ENCODE measurements around the gene LMF1.

LMF1 gene

DNA sequence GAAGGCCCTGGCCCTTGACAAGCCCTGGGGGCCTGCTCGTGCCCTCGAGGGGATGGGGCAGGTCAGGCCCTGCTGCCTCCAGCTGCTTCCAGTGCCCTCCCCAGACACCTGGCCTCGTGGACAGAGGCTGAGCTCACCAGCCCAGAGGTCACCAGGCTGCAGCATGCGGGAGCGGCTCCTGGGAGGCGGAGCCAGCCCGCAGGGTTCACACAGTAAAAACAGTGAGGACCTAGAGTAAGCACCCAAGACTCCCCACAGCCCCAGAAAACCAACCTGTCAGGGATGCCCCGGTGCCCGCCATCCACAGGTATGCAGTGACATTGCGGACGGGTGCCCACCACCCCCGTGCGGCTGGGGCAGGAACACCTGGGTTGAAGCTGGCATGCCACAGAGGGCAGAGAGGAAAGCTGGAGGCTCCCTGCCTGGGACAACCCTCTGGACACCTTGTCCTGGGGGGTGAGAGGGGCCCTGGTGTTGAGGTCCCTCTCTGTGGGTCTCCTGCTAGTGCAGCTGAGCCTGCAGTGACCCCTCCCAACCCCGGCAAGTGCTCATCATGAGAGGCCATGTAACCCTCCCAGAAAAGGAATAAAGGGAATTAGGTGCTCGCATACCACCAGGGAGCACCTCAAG, 62.1 kb downstream of the LMF1 start:
- no peak for DNase-seq

DNA sequence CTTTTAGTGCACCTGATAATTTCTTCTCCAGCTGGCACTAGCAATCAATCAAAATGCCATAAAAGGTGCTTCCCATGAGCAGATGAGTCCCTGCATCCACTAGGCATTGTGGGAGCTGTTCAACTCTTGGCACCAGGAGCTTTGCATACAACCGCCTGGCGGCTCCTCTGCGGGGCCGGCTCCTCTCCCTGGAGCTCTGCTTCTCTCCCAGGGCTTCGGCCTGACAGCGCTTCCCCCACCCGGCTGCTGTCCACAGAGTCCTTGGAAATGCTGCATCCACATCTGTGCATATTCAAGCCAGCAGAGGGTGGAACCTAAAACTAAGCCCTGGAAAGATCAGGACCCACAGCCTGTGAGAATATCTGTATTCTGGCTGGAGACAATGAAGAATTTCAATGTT, 62.9 kb downstream of the LMF1 start:
- no peak for DNase-seq

DNA sequence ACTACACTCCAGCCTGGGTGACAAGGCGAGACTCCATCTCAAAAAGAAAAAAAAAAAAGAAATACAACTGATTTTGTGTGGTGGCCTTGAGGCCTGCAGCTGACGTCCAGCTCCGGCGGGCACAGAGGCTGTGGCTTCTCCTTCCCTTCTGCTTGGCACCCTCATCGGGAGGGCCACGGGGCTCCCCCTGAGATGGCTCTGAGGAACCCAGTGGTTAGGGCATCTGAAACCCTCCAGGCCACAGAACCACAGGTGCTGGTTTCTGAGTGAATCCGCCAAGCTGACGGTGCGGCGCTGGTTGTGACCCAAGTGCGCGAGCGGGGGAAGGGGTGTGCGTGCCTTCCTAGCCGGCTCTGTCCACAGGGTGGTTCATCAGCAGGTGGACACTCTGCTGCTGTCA, 63.4 kb downstream of the LMF1 start:
- no peak for DNase-seq

DNA sequence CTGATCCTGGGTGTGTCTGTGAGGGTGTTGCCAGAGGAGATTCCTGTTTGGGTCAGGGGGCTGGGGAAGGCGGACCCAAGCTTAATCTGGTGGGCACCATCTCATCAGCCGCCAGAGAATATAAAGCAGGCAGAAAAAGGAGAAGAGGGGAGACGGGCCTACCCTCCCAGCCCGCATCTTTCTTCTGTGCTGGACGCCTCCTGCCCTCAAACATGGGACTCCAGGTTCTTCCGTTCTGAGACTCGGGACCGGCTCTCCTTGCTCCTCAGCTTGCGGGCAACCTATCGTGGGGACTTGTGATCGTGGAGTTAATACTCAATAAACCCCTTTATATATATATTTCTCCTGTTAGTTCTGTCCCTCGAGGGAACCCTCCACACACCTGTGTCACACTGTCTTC, 64.5 kb downstream of the LMF1 start:
- no peak for DNase-seq

DNA sequence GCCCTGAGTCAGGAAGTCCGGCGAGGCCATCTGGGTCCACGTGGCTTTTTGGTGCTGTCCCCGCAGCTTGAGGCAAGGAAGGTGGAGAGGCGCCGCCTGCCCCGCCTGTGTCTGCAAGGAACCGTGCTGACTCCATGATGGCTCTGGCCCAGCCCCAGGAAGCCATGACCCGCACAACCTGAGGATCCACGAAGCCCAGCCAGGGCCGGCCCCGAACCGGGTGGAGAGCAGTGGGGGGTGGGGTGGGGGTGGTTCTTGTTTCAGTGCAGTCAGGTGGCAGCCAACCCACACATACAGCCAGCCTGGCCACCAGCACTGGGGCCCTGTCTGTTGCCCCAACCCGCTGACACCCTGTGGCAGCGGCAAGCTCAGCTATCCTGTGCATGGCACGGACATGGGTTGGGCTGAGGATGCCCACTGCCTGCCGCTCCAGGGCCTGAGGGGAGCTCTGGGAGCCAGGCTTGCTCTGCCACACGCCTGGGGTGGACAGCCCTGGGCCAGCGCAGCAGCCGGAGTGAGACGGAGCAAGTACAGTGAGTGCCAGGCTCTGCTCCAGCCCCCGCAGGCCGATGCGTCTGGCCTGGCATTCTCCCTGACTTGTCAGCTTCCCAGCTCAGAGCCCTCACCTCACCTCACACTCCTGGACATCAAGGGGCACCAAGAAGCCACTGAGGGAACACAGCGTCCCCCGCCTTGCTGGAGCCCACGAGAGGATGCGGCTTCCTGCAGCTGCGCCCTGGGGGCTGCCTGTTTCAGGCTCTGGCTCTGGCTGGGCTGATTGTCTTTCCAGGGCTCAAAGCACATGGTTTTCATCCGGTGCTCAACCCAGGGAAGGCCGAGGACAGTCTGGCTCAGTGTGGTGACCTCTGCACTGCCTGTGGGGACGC, 68.8 kb downstream of the LMF1 start:
- no peak for DNase-seq

DNA sequence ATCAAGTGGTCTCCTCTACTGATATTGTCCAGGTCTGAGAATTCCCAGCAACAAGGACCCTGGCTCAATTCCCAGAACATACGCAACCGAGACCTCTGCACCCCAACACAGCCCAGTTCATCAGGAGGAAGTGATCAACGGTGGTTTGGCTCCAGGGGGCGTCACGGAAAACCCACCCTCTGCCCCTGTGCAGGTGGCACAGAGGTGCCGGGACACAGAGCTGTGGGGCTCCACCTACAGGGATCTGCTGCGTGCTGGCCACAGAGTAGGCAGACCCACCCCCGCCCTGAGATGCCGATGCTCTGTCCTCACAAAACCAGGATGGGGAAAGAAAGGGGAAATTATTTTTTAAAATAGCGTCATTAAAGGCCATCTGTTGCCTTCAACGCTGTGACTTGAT, 69.6 kb downstream of the LMF1 start:
- DNase-seq = no peak

DNA sequence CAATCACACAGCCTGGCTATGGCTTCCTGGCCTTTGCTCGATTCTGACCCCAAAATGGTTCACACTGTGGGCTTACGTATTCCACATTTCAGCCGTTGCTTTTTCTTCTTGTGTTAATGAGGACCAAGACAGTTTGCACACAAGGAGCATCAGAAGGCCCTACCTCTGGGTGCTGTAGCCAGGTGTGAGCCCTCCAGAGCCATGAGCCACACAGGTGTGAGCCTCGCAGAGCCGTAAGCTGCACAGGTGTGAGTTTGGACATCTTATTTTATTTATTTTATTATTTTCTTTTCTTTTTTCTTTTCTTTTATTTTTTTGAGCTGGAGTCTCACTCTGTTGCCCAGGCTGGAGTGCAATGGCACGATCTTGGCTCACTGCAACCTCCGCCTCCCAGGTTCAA, 70.6 kb downstream of the LMF1 start:
- DNase-seq = no peak

DNA sequence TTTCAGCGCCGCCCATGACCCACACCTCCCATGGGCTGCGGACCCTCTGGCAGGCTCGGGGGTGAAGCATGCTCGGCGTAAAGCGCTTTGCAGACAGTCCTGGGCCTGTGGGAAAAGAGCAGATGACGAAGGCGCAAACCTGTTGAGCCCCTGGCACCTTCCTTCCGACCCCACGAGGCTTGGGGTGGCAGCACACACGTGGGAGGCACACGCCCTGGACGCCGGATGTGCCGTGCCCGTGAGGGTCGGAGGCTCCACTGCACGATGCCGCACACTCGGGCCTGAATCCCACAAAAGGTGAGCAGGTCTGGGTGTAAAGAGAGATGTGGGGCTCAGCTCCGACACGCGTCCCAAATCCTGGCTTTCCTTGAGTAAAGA, 71.1 kb downstream of the LMF1 start:
- no peak for DNase-seq

DNA sequence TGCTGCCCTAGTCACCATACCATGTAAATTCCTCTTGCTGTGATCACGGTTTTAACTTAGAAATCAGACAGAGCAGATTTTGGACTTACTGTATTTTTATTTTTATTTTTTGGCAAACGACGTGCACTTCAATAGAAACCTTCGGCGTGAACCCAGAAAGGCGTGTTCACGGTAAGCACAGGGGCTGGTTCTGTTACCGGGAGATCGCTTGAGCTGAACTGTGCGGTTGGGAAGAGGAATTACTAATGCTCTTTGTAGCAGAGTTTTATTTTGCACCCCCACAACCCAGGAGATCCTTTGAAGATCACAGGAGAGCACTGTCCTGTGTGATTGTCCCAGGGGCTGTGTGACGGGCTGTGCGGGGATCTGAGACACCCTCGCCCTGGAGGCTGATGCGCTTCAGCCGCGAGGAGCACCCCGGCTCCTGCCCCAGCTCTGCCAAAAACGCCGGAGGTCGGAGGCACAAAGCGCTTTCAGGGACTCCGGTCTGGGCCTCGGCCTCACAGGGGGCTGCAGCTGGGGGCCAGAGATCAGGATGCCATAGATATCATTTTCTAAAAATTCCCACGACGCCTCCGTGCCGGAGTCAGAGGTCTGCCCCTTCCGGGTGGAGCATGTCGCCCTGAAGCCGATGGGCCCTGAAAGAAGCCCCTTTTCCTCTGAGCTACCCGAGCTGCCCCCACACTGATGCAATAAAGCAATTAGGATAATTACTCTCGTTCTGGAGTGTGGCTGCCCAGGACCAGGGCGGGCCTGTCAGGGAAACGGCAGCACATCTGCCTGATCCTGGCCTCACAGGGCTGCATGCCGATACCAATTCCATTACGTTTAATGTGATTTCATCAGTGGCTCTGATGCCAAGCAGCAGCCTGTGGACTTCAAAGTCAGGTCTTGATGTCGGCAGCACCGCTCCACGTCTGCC, 71.8 kb downstream of the LMF1 start:
- no peak for DNase-seq

DNA sequence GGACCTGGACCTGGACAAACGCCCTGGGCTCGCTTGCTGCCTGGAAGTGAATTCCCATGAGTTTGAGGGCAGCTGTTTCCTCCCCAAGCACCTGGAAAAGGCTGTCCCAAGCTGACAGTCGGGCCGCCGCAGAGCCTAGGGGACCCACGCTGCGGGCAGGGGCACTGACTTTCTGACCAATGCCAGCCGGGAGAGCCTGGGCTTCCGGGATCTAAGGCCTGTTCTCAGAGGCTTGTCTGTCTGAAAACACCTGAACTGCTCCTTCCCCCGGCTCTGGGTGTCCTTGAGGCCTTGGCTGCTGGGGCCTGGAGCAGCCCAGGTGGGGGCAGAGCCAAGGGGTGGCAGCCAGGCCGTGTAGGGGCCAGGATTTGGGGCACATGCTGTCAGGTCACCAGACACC, 72.6 kb downstream of the LMF1 start:
- no peak for DNase-seq

DNA sequence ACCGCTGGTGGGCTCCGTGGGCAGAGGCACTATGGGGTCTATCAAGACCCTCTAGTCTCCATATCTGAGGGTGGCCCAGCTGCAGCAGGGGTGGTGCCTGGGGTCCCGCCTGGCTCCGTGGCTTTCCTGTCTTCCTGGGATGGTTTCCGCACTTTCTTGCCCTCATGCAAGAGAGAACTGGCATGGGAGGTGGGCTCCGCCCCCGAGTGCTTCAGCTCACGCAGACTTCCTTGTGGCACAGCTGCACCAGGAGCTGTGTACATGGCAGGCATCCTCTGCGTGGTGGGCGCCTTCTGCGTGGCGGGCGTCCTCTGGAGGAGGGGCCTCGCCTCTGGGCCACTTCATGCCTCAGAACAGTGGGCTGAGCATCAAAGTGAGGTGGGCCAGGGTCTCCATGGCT, 73.1 kb downstream of the LMF1 start:
- no peak for DNase-seq

DNA sequence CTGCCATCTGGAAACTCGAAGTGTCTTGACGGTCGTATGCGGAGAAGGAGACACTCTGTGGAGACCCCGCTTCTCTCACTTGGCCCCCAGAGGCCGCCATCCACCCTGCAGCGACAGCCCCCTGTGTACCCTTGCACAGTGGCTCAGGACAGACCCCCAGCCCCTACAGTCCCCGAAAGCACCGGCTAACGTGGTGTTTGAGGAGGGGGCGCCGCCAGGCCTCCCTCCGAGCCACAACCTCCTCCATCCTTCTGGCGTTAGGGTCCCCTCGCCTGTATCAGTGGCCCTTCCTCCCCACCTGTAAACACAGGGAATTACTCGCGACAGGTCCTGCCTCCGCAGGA, 73.6 kb downstream of the LMF1 start:
- no peak for DNase-seq

DNA sequence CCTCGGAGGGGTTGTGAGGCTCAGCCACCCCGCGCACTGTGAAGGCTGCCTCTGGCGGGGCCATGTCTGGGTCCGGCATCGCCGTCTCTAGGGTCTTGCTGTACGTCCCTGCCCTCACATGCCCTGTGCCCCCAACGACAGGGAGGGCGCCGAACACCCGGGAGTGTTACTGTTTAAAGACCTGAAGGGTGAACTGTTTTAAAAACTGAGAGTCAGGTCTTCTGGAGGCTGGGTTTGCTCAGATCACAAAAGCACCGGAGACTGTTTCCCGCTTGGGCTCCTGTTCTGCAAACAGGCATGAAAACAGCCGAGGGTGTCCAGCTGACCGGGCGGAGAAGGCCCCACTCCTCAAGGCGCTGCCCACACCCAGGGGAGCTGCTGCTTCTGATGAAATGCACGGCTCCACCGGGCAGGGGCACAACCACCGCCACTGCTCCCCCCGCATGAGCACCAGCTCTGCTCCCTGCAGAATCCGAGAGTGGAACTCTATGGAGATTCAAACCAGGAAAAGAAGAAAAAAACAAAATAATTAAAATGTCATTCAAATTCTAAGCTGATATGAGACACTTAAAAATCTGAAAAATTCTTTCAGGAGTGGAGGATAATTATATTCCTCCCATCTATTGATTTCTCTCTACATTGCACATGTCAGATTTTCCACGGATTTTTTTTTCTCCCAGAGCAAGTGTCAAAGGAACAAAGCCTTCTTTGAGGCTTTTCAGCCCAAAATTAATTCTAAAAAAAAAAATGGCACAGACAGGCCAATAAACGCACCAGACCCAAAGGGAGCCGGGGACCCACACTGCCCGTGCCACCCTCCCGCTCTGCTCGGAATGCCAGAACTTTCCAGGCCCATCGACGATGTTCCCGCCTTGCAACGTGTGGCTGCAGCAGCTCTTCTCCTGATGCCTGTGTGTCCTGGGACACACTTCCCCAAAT, 74.3 kb downstream of the LMF1 start:
- DNase-seq = no peak

DNA sequence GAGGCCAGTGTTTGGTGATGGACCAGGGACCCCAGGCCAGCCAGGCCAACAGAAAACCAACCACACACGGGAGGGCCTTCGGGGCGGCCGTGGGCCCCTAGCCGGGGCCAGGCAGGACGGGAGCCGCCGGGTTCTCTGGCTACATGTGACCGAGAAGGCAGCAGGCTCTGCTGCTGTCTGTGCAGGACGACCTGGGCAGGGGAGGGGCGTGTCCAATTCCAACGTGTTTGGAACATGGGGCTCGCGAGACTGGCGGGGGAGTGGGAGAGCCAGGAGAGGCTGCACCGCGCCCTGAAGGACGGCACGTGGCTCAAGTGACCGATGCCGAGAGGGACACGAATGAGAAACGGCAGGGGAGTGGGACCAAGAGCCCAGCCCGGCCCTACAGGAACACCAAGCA, 75.4 kb downstream of the LMF1 start:
- no peak for DNase-seq

DNA sequence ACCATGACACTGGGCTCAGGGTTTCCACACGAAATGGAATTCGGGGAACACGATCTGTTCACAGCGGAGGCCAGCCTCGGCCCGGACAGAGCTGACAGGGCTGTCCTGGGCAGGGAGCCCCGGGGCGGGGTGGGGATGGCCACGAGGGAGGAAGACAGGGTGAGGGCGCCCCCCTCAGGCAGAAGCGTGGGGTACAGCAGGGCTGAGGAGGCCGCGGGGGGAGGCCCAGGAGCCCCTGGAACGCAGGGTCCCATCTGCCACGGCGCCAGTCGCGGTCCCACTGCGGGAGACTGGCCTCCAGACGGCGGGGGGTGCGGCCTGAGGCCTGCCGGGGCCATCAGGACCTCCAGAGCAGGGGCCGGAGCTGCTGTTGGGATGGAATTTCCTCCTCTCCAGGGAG, 75.9 kb downstream of the LMF1 start:
- DNase-seq = no peak

DNA sequence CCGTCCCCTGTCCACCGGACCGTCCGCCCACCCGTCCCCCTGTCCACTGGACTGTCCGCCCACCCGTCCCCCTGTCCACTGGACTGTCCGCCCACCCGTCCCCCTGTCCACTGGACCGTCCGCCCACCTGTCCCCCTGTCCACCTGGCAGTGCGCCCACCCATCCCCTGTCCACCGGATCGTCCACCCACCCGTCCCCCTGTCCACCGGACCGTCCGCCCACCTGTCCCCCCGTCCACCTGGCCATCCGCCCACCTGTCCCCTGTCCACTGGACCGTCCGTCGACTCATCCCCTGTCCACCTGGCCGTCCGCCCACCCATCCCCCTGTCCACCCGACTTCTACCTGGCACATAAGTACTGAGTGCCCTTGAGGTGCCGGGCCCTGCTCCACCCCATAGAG, 76.6 kb downstream of the LMF1 start:
- DNase-seq = no peak

DNA sequence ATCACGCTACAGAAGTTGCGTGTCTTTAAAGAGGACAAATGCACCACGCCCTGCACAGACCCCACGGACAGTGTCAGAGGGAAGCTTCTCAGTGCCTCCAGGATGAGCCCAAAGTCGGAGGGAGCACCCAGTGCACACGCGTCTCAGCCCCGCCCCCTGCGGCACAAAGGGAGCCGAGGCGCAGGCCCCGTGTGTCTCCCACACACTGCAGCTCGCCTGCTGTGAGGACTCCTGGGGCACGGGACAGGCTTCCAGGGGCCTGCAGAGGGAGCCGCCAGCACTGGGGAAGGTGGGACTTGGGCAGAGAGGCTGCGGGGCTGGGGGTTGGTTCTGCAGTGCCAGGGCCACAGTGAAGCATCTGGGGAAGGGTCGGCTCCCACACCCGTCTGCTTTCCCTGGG, 77.4 kb downstream of the LMF1 start:
- DNase-seq = no peak

DNA sequence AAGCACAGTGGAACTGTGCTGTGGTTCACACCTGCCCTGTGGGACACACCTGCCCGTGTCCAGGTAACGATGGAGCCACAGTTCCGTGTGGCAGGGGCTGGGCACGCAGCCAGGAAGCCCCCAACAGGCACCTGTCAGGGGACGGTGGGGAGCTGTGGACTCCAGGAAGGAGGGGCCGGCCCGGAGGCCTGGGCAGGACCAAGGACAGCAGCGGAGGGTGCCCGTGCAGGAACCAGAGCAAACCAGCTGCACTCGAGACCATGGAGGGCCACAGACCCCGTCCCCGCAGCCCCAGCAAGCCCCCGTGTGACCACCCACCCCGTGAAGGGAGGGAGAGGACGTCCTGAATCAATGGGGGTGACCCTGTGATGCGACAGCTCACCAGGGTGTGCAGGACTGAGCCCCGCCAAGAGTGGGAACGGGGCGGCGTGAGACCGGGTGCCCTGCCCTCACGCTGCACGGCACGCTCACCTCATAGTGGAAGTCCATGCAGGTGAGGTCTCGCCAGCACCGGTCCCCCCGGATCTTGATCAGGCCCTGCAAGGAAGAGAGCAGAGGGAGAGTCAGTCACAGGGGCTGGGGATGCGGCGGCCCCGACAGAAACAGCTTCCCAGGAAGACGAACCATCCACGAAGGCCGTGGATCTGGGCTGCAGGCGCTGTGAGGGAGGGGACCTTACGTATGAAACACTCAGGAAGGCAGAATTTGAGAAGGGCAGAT, 78.1 kb downstream of the LMF1 start:
- DNase-seq = no peak

DNA sequence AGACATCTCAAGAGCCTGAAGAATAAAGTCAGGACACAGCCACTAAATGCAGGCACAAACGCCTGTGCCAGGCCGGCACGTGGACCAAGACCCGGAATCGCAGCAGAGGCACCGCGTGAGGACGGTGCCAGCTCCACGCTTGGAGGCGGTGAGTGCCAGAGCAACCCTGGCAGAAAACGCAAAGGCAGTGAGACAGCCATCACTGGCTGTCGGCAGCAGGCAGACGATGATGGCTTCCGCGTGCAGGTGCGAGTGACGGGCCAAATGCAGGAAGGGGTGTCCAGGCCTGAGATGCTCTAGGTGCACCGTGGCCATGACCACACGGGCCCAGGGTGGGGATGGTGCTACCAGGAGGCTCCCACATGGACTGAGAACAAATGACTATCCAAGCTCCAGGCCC, 78.8 kb downstream of the LMF1 start:
- no peak for DNase-seq

DNA sequence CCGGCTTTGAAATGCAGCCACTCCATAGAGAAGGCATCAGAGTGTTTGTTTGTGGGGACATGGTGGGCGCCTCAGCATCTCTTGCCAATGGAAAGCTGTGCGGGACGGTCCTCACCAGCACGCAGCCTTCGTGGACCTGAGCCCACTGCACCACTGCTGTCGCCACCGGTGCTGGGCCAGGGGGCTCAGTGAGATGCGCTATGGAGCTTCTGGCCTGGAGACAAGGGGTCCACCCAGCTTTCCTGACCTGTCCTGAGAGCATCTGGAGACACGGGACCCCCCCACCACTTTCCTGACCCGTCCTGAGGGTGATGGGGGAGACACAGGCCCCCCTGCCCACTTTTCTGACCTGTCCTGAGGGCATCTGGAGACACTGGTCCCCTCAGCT, 79.4 kb downstream of the LMF1 start:
- DNase-seq = no peak

DNA sequence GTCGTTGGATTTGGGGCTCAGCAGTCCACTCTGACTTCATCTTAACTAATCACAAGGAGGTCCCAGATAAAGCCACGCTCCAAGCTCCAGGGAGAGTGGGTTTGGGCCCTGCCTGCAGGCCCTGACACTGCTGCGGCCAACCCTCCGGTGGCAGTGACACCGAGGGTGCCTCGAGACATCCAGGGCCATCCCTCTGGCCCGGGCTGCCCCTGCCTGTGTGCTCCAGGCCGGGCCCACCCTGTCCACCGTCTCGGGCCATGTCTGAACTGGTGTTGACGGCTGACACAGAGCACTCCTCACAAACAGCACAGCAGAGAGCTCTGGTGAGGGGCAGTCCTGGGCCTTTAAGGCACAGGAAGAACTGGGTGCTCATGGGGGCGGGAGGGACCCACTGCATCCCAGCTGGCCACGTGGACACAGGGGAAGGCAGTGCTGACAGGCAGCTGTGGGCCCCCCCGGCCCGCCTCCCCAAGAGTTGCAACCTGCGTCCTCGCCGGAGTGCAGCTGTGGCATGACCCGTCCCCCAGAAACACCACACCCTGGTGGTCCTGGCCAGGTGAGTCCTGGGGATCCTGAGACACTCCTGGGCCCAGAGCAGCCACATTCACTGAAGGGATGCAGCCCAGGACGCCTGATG, 80.0 kb downstream of the LMF1 start:
- no peak for DNase-seq

DNA sequence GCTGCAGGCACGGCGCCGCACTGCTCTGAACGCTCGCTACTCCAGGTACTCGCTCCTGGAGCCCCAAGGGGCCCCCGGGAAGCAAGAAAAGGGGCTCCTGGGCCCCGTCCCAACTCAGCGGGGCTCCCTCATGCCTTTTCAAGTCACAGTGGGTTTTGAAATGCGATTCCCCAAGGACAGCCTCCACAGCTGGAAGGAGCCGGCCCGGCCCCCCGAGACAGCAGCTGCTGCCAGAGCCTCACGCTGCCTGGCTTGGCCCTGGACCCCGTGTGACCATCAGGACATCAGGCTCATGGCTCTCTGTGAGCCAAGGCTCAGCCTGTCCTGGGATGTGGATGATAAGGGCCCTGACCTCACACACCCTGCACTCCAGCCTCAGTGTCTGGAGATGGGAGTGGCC, 80.6 kb downstream of the LMF1 start:
- DNase-seq = no peak

All from CD4-positive, alpha-beta T cell treated with Interleukin-1 beta for 1 hour (primary cell).